Fibroblast of skin of abdomen (primary cell): Measurements from ENCODE around the gene ADSS2.
"Not testable (repeated sequence)": the region's sequence is repeated elsewhere in the genome, so short reads cannot be mapped to it uniquely, and the experiment has no call there.

Experiments
- DNase-seq: peaks from one replicate; pipeline ENCODE4 v3.0.0-alpha.2; 2013

The ADSS2 gene

GRCh38 chr1:244395965-244396364 is 55.7 kb downstream of the ADSS2 start:
- no peak for DNase-seq

GRCh38 chr1:244394826-244395765 is 56.6 kb downstream of the ADSS2 start:
- no peak for DNase-seq

- DNase-seq: no peak
Observed at GRCh38 chr1:244394346-244394745, 57.4 kb downstream of the ADSS2 start.

- no peak for DNase-seq
Observed at GRCh38 chr1:244393604-244394176, 58.0 kb downstream of the ADSS2 start.

GRCh38 chr1:244391761-244392160 is 59.9 kb downstream of the ADSS2 start:
- DNase-seq: peak; percentile 10

- no peak for DNase-seq
Observed at GRCh38 chr1:244388961-244389360, 62.7 kb downstream of the ADSS2 start.

- no peak for DNase-seq
Observed at GRCh38 chr1:244387415-244387814, 64.3 kb downstream of the ADSS2 start.

- DNase-seq: no peak
Observed at GRCh38 chr1:244386595-244386994, 65.1 kb downstream of the ADSS2 start.

- no peak for DNase-seq
Observed at GRCh38 chr1:244384066-244384465, 67.6 kb downstream of the ADSS2 start.

GRCh38 chr1:244383278-244383884 is 68.3 kb downstream of the ADSS2 start:
- no peak for DNase-seq

- DNase-seq: peak; percentile 77
Observed at GRCh38 chr1:244381878-244382565, 69.7 kb downstream of the ADSS2 start.

- DNase-seq: no peak
Observed at GRCh38 chr1:244376126-244376525, 75.6 kb downstream of the ADSS2 start.

GRCh38 chr1:244375051-244375450 is 76.7 kb downstream of the ADSS2 start:
- no peak for DNase-seq

GRCh38 chr1:244374484-244374883 is 77.2 kb downstream of the ADSS2 start:
- not testable (repeated sequence) for DNase-seq

- no peak for DNase-seq
Observed at GRCh38 chr1:244371242-244372141, 80.2 kb downstream of the ADSS2 start.

GRCh38 chr1:244370060-244370637 is 81.6 kb downstream of the ADSS2 start:
- DNase-seq: no peak

GRCh38 chr1:244369256-244370057 is 82.3 kb downstream of the ADSS2 start:
- DNase-seq: no peak

GRCh38 chr1:244368279-244368678 is 83.4 kb downstream of the ADSS2 start:
- no peak for DNase-seq

- DNase-seq: no peak
Observed at GRCh38 chr1:244367399-244368114, 84.2 kb downstream of the ADSS2 start.

GRCh38 chr1:244365809-244366208 is 85.9 kb downstream of the ADSS2 start:
- no peak for DNase-seq
